MM.1S (cell line): ENCODE data around the gene TSSC4.

Source experiments
- EZH2 ChIP-seq: fragments of 300-600 bp; sonication (generic); optimal IDR thresholded peaks from 2 replicates; pipeline ENCODE3; 2017; ENCODE audit warnings: low read depth, mild to moderate bottlenecking, antibody characterized with exemption, low read length, mixed read lengths
- EZH2phosphoT487 ChIP-seq: fragments of 300-600 bp; sonication (generic); IDR thresholded peaks from 2 replicates; pipeline ENCODE4 v1.6.1; 2018; ENCODE audit warnings: antibody characterized with exemption, low read length
- TF ChIP-seq, protein P1 (sequence below): fragments of 300-600 bp; sonication (generic); IDR thresholded peaks from 2 replicates; pipeline ENCODE4 v1.5.1; 2016; ENCODE audit warnings: antibody characterized with exemption, low read length, mixed read lengths

DNA sequence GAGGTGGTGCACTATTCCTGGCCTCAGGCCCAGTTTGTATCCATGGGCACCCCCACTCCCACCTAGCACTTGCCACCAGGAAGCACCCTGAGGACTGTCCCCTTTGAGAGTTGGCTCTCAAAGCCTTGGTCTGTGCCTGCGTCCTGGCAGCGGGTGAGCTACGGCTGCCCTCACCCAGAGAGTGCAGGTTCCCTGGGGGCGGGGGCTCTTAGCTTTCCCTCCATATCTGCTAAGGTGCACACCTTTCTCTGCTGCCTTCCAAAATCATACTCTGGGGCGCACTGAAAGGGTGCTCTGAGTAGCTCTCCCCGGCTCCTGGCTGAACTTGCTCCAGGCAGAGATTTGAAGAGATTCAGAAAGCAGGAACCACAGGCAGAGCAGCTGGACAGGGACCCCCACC lies 51.4 kb downstream of the TSSC4 start:
- TF ChIP-seq, protein P1, sequence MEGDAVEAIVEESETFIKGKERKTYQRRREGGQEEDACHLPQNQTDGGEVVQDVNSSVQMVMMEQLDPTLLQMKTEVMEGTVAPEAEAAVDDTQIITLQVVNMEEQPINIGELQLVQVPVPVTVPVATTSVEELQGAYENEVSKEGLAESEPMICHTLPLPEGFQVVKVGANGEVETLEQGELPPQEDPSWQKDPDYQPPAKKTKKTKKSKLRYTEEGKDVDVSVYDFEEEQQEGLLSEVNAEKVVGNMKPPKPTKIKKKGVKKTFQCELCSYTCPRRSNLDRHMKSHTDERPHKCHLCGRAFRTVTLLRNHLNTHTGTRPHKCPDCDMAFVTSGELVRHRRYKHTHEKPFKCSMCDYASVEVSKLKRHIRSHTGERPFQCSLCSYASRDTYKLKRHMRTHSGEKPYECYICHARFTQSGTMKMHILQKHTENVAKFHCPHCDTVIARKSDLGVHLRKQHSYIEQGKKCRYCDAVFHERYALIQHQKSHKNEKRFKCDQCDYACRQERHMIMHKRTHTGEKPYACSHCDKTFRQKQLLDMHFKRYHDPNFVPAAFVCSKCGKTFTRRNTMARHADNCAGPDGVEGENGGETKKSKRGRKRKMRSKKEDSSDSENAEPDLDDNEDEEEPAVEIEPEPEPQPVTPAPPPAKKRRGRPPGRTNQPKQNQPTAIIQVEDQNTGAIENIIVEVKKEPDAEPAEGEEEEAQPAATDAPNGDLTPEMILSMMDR, result no peak
- TF ChIP-seq EZH2phosphoT487 (no peak), EZH2 (no peak)
